ENCODE data around the gene STK38L.

- TF ChIP-seq POLR2A (IDR thresholded peaks at IDR 0.05; ENCODE audit: low read length): no peak
- no peak for TF ChIP-seq CTCF (IDR thresholded peaks at IDR 0.05)
- no peak for TF ChIP-seq USF2 (IDR thresholded peaks at IDR 0.05)
- TF ChIP-seq POLR2AphosphoS2 (conservative IDR thresholded peaks at IDR 0.05; ENCODE audit: low read length): no peak
- TF ChIP-seq ELK1 (IDR thresholded peaks at IDR 0.05; ENCODE audit: low read depth, low read length): no peak
- no peak for TF ChIP-seq PHF8 (IDR thresholded peaks at IDR 0.05; ENCODE audit: borderline replicate concordance, low read depth)
- TF ChIP-seq EP300 (IDR thresholded peaks at IDR 0.05): no peak
- TF ChIP-seq CHD4 (IDR thresholded peaks at IDR 0.05; ENCODE audit: borderline replicate concordance): no peak
- TF ChIP-seq CBX8 (IDR thresholded peaks at IDR 0.05): no peak
- TF ChIP-seq ZFP36 (IDR thresholded peaks at IDR 0.05; ENCODE audit: borderline replicate concordance, partially characterized antibody): no peak
- TF ChIP-seq CEBPB (IDR thresholded peaks at IDR 0.05): no peak
- no peak for TF ChIP-seq KDM1A (IDR thresholded peaks at IDR 0.05; ENCODE audit: low read depth)
- no peak for TF ChIP-seq RNF2 (IDR thresholded peaks at IDR 0.05; ENCODE audit: borderline replicate concordance, low read depth)
Observed at GRCh38 chr12:27270148-27270547, 26.1 kb downstream of the STK38L start.

Measured in A549 (cell line).